A204.1 (cell line): ENCODE data around the gene HECTD4.

Experiments used
- FAIRE-seq: peaks from 2 replicates; lab custom pipeline; 2012; peaks lifted over from hg19 to GRCh38; lab: Jason Lieb, UNC

Gene HECTD4

GRCh38 chr12:112322441-112322840, 59.8 kb downstream of the HECTD4 start:
- no peak for FAIRE-seq

GRCh38 chr12:112321245-112321644, 61.0 kb downstream of the HECTD4 start:
- no peak for FAIRE-seq

GRCh38 chr12:112319395-112319794, 62.8 kb downstream of the HECTD4 start:
- FAIRE-seq, result no peak

- FAIRE-seq, result no peak
Measured at GRCh38 chr12:112317481-112317880, 64.8 kb downstream of the HECTD4 start.

- FAIRE-seq, result no peak
Measured at GRCh38 chr12:112314981-112315380, 67.2 kb downstream of the HECTD4 start.

DNA sequence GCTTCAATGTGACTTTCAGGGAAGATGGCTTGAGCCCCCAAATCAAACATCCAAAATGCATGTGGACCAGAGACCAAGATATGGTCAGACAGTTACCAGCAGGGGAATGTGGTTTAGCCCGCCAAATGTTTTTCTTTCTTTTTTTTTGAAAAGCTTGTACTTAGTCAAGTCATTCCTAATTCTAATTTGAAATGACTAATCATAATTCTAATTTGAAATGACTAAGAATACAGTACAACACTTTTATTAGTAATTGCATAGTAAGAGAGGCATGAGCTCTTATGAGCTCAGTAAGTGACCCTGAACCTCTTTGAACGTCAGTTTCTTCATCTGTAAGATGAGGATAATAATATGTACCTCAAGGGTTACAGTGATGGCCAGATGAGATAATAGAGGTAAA, 72.4 kb downstream of the HECTD4 start:
- no peak for FAIRE-seq

DNA sequence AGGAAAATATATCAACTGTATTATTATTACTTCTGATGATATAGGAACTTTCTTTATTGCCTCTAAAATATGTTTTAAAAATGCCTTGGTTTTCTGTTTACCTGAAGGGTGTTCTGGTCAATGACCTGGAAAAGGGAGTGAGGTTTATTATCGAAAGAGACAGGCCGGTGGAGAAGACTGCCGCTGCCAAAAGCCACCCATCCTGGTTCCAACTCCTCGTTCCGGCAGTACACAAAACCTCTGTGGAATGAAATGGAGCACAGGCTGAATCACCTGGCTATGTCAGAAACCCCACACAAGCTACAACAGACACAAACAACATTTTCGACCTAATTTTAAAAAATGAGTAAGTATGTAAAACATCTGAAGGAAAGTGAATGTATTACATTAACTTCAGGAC, 73.6 kb downstream of the HECTD4 start:
- FAIRE-seq, result no peak

GRCh38 chr12:112308161-112308560, 74.1 kb downstream of the HECTD4 start:
- FAIRE-seq, result no peak

DNA sequence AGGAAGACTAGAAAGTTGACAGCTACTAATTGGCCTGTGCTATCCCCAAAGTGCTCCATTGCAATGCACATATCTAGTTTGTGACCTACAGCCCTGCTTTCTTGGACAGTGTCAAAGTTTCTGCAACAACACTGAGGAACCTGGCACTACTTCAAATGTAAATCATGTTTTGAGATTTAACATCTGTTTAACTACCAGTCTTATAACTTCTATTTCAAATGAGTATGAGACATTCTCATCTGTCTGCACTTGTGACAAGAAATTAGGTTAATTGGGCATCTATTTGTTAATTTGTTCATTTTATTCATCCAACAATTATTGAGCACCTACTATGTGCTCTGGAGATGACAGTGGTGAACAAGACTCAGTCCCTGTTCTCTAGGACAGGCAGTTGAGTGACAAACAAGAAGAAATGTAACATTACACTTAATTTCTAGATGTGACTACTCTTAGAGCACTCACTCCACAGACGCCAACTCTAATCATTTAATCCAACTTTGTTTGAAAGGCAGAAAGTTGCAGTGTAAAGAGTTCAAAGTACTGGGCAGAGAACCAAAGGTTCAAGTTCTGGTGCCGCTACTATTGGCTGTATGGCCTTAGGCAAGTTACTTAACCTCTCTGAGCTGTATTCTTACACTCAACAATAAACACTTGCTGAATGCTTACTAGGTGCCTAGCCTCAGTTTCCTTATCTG, 74.8 kb downstream of the HECTD4 start:
- no peak for FAIRE-seq

GRCh38 chr12:112305951-112306350, 76.3 kb downstream of the HECTD4 start:
- FAIRE-seq, result no peak

DNA sequence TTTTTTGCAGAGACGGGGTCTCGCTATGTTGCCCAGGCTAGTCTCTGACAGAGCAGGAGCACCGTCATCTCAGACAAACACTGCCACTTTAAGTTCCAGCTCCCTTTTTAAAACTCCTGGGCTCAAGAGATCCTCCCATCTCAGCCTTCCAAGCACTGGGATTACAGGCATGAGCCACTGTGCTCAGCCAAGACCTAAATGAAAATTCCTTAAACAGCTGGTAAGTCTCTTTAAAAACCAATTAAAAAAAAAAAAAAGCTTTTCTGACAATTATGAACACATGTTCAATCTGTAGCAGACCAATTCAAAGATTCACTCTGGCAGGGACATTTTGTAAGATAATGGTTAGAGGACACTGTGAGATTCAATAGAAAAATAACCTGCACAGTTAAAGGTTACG, 77.8 kb downstream of the HECTD4 start:
- FAIRE-seq, result no peak

DNA sequence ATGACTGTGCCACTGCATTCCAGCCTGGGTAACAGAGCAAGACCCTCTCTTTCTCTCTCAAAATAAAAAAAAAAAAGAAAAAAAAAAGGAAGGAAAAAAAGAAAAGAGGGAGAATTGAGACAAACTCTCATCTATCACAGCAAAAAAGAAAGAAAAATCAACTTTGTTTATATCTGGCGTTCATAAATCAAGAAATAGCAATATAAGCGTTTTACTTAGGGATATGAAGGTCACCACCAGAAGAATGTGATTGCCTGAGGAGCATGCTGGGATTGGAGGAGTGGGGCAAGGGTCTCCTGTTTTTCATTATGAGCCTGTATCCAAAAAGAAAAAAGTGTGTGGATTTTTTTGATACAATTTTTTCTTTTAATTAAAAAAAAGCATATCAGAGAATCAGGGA, 78.4 kb downstream of the HECTD4 start:
- FAIRE-seq, result no peak

DNA sequence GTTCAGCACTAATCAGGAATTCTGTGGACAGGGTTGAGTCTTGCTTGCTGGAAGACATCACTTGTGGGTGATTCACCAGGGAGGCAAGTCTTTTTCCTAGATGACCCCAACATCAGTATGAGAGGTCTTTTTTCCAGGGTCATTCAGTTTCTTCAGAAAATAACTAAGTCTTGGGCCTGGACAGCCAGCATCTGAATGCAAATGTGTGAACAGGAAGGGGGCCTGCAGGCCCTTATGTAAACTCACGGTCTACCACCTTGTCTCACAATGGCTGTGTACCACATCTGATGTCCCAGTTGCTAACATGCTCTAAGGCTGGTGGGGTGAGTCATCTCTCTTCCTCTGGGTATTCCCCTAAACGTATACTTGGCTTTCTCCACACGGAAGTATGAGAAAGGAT, 79.2 kb downstream of the HECTD4 start:
- no peak for FAIRE-seq

- no peak for FAIRE-seq
Measured at GRCh38 chr12:112299704-112300103, 82.5 kb downstream of the HECTD4 start.

- no peak for FAIRE-seq
Measured at GRCh38 chr12:112297188-112297587, 85.0 kb downstream of the HECTD4 start.

- no peak for FAIRE-seq
Measured at GRCh38 chr12:112296183-112296582, 86.0 kb downstream of the HECTD4 start.

DNA sequence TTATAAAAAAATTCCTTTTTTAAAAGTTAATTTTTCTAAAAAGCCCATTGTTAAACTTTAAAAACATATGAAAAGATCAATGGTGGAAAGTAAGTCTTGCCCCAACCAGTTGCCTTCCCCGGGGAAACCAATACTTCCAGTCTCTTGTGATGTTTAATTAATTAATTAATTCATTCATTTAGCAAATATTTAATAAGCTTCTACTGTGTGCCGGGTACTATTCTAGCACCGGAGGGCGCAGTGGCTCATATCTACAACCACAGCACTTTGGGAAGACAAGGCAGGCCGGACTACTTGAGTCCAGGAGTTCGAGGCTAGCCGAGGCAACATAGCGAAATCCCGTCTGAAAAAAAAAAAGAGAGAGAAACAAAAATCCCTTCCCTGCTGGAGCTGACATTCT, 87.4 kb downstream of the HECTD4 start:
- no peak for FAIRE-seq

DNA sequence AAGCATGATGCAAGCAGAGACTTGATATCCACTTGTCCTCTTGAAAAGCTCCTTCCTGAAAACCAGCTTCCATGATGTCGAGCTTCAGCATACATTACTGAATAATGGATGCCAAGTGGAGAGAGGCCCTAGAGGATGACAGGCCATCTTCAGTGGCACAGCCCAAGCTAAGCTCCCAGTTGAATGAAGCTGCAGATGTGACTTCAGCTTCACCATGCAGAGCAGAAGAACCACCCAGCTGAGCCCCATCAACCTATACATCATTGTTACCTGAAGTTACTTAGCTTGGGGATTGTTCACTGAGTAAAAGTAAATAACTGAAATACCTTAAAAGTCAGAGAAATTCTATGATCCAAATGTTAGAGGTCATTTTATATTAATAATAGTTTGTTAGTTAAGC, 93.6 kb downstream of the HECTD4 start:
- no peak for FAIRE-seq

GRCh38 chr12:112285600-112286401, 96.4 kb downstream of the HECTD4 start:
- no peak for FAIRE-seq

DNA sequence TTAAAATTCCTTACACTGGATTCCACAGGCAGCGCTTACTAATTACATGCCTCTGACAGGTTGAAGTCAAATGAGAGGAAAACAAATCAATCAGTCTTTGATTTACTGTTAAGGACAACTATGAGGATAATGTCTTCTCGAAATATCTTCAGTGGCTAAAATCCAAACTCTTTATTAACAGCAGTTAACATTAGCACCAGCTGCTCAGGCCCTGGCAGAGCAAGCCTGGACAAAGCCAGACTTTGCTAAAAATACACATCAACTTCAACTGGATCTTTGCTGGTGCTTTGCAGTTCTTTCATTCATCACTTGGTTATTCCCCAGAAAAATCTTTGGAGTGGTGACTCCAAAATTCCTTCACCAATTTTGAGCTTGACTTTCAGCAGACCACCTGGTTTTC, 98.7 kb downstream of the HECTD4 start:
- no peak for FAIRE-seq

- FAIRE-seq, result no peak
Measured at GRCh38 chr12:112282920-112283319, 99.3 kb downstream of the HECTD4 start.

DNA sequence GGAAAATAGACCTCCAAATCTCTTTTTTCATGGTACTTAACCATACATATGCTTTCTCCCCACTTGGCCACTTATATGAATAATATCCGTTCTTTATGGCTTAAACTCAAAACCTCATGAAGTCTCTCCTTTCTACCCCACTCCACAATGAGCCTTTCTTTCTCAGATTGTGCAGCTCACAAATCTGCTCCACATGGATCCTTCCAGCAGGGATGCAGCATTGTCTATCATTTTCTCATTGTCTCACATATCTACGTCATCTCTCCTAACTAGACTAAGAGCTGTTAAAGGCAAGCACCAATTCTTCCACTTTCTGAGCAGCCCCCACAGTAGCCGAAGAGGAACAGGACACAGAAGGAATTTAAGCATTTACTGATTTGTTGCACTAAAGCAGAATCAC, 106.4 kb downstream of the HECTD4 start:
- no peak for FAIRE-seq

DNA sequence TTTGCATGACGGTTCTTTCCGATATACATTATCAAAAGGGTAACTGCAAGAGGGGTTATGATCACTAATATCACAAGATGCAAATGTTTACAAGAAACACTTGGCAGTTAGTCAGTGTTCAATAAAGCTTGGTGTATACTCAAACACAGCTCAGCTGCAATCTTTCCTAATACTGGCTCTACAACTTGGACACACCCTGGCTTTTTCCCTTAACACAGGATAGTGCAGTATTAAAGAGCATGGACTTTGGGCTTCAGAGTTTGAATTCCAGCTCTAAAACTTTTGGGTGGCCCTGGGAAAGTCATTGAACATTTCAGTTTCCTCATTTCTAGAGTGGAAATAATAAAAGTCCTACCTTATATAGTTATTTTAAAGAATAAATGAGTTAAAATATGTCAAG, 107.0 kb downstream of the HECTD4 start:
- FAIRE-seq, result no peak

GRCh38 chr12:112270673-112271072, 111.6 kb downstream of the HECTD4 start:
- FAIRE-seq, result no peak
